ENCODE data around the gene CPNE2. TPM values are rescaled to one million over a fixed set of nuclear protein-coding genes. Genes with fewer than 3 reads are reported as not detected.

CPNE2 gene
- total RNA-seq, 4 donors from 2014 or later: 27.4 to 56.5 (median 40.7) TPM

DNA sequence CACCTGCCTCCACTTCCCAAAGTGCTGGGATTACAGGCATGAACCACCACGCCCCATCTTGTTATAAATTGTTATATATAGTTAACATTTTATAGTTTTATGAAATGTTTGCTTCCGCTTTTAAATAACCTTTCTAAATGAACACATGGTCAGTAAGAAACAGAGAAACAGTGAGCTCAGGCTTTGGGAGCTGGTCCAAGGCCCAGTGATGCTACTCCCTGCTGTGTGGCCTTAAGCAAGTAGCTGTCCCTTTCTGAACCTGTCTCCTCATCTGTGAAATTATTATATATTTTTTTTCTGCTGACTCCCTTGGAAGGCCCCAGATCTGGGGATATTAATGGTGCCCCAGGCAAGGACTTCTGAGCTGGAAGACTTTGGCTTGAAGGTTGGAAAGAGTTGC, 19.0 kb downstream of the CPNE2 start:
- TF ChIP-seq CTCF (IDR thresholded peaks at IDR 0.05; ENCODE audit: low read depth): no peak

DNA sequence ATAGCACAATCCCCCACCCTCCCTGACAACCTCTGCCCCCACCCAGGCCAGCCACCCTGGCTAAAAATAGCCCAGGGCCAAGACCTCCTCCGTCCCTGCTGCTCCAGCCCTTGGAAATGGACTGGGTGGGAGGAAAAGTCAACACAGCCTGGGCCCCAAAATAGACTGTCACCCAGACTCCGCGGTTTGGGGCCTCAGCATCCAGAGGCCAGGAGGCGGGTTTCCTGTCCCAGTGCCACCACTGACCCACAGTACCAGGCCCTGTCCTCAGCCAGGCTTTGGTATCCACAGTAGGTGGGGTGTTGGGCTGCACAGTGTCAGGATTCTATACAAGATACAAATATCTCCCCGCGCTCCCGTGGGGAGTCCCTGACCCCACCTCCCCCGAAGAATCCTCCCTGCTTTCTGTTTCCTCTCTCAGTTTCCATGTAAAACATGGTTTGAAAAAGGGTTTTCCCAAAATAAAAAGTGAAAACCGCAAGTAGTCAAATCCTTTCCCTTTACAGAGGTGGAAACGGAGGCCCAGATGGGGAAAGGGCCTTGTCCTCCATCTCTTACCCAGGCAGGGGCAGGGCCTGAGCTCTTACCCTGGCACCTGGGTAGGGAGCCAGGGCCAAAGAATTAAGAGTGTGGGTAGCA, 20.1 kb downstream of the CPNE2 start:
- no peak for TF ChIP-seq CTCF (IDR thresholded peaks at IDR 0.05; ENCODE audit: low read depth)

DNA sequence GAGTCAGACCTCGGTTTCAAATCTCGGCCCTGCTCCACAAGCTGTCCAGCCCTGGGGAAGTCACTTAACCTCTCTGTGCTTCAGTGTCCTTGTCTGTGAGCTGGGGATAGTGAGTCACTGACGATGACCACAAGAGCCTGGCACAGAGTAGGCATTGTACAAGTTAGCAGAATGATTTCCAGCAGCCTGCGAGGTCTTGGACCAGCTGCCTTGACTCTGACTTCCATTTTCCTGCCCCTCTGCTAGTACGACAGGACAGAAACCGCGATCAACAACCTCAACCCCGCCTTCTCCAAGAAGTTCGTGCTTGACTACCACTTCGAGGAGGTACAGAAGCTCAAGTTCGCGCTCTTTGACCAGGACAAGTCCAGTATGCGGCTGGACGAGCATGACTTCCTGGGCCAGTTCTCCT, 20.7 kb downstream of the CPNE2 start:
- TF ChIP-seq CTCF (IDR thresholded peaks at IDR 0.05; ENCODE audit: low read depth): no peak

DNA sequence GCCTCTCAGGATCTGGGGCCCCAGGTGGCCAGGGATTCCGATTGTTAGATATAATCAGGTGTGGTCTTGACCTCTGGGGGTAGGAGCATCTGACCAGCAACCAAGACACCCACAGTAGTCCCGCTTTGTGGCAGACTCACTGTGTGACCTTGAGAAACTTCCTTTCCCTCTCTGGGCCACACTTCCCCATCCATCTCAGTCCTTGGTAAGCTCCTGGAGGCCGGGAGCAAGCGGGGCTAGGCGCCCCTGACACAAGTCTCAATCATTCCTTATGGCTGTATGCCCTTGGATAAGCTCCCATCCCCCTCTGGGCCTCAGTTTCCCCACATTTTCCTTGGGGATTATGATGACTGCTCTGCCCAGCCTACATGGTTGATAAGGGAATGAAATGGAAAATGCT, 21.3 kb downstream of the CPNE2 start:
- TF ChIP-seq CTCF (IDR thresholded peaks at IDR 0.05; ENCODE audit: low read depth): no peak

GRCh38 chr16:57115168-57115513, 22.8 kb downstream of the CPNE2 start:
- no peak for TF ChIP-seq CTCF (IDR thresholded peaks at IDR 0.05; ENCODE audit: low read depth)

- TF ChIP-seq CTCF (IDR thresholded peaks at IDR 0.05; ENCODE audit: low read depth): no peak
Measured at GRCh38 chr16:57115514-57116182, 23.3 kb downstream of the CPNE2 start.

- no peak for TF ChIP-seq CTCF (IDR thresholded peaks at IDR 0.05; ENCODE audit: low read depth)
Measured at GRCh38 chr16:57118461-57119084, 26.2 kb downstream of the CPNE2 start.

Measured in subcutaneous adipose tissue (tissue), 4 donors.